DMS53 (cell line): Measurements from ENCODE around the gene MTG2.

Experiments used
- DNase-seq: peaks from one replicate; lab custom pipeline; 2025; lab: John Stamatoyannopoulos, UW

The MTG2 gene

DNA sequence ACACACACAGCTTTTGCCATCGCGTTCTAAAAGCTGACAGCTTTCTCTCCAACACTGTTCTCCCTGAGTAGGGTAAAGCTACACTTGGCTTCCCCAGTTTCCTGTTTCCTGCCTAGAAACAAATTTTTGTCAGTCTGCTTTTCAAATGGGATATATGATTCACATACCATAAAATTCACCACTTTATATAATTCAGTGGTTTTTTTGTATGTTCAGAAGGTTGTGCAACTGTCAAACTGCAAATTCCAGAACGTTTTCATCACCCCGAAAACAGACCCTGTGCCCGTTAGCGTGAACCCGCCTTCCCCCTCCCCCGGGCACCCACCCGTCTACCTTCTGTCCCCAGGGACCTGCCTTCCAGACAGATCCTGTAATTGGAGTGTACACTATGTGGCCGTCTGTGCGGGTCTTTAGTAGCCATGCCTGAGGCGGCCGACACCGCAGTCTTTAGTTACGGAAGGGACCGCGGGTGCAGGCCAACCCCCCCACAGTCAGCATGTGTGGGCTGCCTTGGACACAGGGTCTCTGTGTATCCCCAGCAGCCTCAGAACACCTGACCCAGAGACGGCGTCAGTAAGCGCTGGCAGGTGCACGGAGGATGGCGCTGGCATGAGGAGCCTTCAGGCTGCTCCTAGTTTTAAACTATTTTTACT is 20.7 kb downstream of the MTG2 start:
- no peak for DNase-seq

GRCh38 chr20:62205618-62206387 is 23.0 kb downstream of the MTG2 start:
- DNase-seq: no peak

DNA sequence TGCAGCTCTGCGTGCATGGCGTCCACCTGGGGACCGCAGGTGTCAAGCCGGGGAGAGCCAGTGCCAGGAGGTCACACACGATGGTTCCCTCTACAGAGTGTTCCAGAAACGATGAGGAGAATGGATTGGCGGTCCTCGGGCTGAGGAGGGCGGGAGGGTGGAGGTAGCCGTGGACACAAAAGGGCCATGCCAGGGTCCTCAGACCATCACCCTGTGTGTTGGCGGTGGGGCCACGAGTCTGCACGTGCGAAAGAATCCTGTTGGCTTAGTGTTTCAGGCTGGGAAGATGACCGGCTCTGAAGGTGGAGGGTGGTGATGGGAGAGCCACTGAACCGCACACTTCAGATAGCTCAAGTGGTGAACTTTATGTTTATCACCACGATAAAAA is 23.6 kb downstream of the MTG2 start:
- DNase-seq: no peak

DNA sequence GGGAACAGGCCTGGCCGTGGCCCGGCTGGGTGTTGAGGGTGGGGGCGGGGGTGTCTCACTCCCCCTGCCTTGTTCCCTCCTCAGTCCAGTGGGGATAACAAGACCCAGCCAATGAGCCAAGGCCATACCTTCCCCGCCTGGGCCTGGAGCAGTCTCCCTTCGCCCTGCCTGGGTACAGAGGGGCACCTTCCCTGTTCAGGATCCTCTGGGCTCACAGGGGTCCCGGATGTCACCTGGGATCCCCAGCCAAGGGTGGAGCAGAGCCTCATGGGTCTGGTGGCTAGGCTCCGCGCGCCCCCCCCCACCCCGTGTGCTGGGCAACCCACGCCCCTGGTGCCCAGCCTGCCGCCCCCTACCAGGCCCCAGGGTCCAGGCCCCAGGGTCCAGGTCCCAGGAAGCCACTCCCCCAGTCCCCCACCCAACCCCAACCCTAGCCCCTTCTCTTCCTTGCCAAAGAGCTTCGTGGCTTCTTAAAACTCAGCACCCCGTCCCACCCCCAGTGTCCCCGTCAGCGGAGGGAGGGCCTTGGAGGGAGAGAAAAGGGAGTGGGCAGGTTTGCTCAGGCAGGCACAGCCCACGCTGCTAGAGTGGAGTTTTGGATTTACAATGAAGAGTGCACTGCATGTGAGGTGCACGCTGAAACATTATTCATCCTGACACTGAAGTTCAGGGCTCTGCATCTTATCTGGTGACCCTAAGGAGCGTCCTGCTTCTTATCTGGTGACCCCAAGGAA is 25.4 kb downstream of the MTG2 start:
- no peak for DNase-seq

GRCh38 chr20:62208795-62209755 is 26.2 kb downstream of the MTG2 start:
- peak; percentile 76 for DNase-seq

DNA sequence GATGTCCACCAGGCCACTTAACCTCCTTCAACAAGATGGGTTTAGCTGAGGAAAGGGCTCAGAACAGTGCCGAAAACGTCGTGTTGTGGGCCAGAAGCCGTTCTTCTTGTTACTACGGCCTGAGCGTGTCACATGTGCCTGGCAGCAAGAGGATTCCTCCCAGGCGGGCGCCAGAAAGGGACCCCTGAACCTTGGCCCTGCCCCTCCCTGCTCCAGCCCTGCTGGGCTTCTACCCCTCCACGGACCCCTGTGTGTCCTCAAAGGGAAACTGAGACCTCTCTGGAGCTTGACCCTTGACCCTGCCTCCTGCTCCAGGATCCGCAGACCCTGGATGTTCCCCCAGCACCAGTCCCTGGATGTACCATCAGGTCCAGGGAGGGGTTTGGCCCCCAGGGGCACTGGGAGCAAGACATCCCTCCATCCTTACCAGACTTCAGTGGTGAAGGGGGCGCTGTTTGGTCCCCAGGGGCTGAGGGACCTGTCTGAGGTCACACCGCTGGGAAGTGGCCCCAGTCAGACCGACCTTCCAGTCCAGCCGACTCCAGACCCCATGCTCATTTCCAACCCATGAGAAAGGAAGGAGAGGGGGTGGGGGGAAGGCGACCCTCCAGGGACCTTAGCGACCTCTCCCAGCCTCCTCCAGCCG is 27.1 kb downstream of the MTG2 start:
- DNase-seq: no peak

GRCh38 chr20:62210496-62210855 is 27.6 kb downstream of the MTG2 start:
- peak; percentile 79 for DNase-seq

DNA sequence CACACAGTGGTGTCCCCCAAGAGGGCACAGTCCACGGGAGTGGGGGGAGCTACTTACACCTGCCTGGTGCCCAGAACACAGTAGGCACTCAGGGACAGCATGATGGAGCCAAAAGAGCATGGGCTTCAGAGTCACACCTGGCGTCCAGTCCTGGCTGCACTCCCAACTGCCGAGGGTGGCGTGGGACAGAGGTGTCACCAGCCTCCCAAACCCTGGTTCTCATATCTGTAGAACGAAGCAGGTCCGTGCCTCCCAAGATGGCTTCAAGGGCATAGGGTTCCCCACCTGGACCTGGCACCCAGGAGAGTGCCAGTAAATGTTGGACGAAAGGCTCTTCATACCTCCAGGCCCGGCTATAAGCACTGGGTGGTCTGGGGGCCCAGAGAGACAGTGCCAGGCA is 28.4 kb downstream of the MTG2 start:
- no peak for DNase-seq

- DNase-seq: no peak
Measured at GRCh38 chr20:62211769-62212288, 29.0 kb downstream of the MTG2 start.

DNA sequence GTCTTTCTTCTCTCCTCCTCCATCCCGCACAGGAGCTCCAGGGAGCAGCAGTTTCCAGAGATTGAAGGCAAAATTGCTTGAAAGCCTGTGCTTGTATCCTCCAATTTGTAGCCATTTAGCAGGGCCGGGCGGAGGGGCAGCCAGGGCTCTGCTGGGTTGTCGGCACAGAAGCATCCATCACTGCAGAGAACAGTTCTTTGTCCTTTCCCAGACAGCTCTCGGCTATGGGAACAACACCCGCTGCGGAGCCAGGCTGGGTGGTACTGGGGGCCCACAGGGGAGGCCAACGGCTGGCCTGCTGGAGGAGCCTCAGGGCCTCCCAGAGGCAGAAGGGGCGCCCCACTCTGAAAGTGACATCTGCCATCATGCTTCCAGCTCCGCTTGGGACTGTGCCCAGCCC is 29.5 kb downstream of the MTG2 start:
- no peak for DNase-seq

DNA sequence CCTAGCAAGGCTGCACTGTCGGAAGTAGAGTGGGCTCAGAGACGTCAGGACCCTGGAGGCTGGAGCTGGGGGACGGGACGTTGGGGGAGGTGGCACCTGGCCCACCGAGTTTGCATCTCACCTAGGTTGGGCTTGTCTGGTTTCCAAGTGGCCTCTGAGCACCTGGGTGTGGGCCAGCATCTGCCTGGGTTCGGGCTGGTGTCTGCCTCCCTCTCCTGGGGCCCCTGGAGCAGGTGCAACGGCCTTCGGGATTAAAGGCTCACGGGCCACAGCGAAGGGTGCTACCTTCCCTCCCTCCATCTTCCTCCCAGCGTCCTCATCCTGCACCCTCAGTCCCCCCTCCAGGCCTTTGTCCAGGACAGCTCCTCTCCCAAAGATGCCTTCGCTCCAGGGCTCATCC is 31.2 kb downstream of the MTG2 start:
- DNase-seq: peak; percentile 82

DNA sequence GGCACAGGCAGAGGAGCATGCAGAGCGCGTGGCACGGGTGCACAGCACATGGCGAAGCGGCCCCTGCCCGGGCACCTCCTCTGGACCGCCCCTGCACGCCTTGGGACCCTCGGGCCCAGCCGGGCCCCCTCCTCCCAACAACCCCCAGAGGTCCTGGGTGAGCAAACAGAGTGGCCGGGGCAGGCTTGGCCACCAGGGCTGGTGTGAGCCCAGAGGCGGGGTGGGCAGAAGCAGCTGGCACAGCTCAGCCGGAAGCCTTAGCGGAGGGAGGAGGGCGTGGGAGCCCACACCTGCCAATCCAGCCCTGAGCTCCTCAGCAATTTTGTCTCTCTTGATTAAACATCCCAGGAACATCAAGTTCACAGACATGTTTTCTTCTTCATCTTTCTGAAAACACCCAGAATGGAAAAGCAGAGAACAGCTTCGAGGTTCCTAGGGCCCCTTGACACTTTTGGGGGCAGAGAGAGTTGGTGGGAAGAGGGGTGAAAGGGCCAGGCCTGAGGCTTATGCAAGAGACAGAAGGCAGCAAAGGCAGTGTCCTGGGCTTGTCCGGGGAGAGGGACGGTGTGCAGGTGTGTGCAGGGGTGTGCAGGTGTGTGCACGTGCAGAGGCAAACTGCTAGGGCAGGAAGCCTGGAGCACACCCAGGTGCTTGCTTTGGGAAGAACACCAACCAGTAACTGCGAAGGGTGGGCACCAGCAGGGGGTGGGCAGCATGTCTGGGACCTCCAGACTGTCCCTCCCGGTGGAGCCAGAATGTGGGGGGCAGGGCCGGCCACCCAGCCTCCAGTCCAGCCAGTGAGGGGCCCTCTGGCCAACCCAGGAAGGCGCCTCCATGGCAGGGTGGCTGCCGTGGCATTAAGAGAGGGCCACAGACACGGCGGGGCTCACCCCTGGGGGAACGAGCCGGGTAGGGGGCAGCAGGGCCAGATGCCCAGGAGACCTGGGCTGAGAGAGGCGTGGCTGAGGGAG is 32.5 kb downstream of the MTG2 start:
- DNase-seq: peak; percentile 63

DNA sequence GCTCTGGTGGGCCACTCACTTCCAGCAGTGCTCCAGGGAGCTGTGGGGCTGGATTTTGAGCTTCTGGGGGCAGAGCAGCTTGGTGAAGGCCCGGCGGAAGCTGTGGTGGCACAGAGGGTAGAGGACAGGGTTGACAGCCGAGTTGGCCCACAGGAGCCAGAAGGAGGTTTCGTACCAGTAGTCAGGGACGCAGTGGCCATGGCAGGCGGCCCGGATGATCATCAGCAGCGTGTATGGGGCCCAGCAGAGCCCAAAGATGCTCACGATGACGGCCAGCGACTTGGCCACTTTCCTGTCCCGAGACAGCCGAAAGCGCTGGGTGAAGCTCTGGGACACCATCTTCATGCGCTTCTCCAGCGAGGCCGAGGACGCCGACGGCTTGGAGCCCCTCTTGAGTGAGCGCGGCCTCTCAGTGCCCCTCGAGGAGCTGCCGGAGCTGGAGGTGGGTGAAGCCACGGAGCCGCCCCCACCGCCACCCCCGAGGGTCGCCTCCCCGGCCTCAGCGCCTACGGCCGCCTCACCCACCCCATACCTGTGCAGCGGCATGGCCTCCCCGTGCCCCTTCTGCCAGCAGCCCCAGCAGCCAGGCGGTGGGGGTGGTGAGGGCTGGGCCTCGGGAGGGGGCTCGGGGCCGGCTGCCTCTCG is 33.3 kb downstream of the MTG2 start:
- no peak for DNase-seq

DNA sequence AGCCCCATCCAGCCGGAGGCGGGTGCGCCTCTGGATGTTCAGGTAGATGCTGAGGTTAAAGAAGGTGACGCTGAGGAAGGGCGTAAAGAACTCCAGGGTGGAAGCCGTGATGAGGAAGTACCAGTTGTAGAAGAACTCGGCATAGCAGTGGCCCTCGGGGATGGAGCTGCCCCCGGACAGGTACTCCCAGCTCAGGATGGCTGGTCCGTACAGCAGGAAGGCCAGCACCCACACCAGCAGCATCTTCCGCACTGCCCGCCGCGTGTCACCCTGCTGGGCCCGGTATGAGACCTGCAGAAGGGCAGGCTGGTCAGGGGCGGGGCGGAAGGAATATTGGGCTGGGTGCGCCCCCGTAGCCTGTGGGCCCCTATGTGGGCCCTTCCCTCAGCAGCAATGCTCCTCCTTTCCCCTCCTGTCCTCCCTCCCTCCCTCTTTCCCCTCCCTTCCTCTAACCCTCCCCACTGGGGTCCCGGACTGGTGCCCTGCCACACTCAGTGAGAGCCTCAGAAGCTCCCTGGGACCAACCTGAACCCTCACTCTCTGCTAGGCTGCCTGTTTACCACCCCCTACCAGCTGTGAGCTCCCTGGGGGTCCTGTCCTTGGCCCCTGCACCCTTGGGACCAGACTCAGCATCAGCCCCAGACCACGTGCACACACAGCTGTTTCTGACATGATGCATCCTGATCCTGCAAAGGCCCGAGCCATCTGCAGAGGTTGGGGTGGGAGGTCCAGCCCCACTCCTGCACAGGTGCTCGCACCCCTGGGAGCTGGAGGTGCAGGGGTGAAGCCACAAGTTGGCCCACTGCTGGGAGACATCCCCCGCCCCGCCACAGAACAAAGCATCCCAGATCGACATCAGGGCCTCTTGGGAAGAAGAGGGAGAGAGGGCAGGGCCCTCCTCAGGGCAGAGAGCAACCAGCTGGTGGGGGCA is 34.1 kb downstream of the MTG2 start:
- no peak for DNase-seq

DNA sequence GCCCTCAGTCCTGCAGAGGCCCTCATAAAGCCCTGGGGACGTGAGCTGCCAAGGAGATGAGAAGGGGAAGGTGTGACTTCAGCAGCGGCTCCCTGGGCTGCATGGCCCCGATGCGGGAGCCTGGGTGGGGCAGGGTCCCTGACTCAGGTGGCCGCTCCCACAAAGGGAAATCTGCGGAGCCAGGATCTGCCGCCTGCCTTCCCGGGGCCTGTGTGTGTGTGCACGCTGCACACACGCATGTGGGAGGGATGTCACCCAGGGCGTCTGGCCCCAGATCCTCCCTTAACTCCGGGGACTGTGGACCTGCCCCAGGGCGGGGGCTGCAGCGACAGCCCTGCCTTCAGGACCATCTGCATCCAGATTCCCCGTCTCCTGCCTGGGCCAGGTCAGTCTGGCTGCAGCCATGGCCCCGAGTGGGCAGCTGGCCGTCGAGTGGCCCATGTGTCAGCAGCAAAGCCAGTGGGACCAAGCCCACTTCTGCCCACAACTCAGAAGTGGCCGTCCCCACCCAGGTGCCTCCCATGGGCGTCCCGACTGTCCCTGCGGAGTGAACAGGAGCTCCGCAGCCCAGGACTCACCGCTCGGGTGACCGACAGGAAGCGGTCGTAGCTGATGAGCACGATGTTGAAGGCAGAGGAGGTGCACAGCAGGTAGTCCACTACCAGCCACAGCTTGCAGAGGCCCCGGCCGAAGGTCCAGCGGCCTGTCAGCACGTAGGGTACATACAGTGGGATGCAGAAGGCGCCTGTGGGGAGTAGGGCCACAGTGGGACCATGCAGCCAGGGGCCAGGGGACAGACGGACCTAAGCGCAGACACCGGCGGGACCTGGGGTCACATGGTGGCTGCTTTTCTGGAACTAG is 35.3 kb downstream of the MTG2 start:
- DNase-seq: no peak

GRCh38 chr20:62219101-62219991 is 36.5 kb downstream of the MTG2 start:
- DNase-seq: peak; percentile 76
